HL-60 (cell line): ENCODE results near the gene RERE.

Experiments used
- CTCF ChIP-seq: IDR thresholded peaks from one replicate; pipeline ENCODE4 v1.5.1; 2011; ENCODE audit warnings: low read length, control low read depth, inconsistent platforms; ENCODE audit not compliant: insufficient read depth
- GABPA ChIP-seq: IDR thresholded peaks from 2 replicates; pipeline ENCODE4 v1.6.1; 2012; ENCODE audit warnings: low read depth
- POLR2AphosphoS5 ChIP-seq: IDR thresholded peaks from 2 replicates; pipeline ENCODE4 v1.6.1; 2012; ENCODE audit warnings: low read depth
- REST ChIP-seq: IDR thresholded peaks from 2 replicates; pipeline ENCODE4 v1.6.1; 2012; ENCODE audit warnings: low read depth; ENCODE audit not compliant: insufficient replicate concordance
- SPI1 ChIP-seq: IDR thresholded peaks from 2 replicates; pipeline ENCODE4 v1.6.1; 2012; ENCODE audit warnings: low read depth, mild to moderate bottlenecking, borderline replicate concordance

- TF ChIP-seq CTCF, result peak; percentile 17
- no peak for TF ChIP-seq GABPA
- TF ChIP-seq POLR2AphosphoS5, result peak; percentile 34; the same call in 1 of the 2 replicates
- no peak for TF ChIP-seq SPI1
- TF ChIP-seq REST, result no peak
Observed at GRCh38 chr1:8862528-8862927, 45.1 kb upstream of the RERE start.
